ENCODE measurements around the gene ALK. TPM values are rescaled to one million over a fixed set of nuclear protein-coding genes. Genes with fewer than 3 reads are reported as not detected.

ALK gene
- total RNA-seq, 4 donors from 2014 or later = 0.06 to 4.1 TPM; not detected in 2

DNA sequence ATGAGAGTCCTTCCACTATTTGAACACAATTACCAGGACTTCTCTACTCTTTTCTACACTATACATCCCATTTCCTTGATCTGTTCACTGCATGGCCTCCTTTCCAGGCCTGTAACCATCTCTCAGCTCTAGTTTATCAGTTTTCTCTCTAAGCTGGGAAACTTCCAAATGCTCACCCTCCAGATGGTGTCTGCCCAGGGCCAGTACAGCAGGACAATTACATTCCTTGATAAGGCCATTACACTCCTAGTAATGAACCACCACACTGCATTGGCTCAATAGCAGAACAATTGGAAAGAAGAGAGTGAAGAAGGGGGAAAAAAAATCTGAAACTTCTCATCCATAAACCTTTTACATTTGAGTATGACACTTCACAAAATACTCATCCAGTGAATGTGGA is 359.1 kb downstream of the ALK start:
- no peak for DNase-seq
- H3K27ac ChIP-seq = no peak overlapping the region
- TF ChIP-seq POLR2A (IDR thresholded peaks at IDR 0.05) = no peak
- TF ChIP-seq, protein P1, sequence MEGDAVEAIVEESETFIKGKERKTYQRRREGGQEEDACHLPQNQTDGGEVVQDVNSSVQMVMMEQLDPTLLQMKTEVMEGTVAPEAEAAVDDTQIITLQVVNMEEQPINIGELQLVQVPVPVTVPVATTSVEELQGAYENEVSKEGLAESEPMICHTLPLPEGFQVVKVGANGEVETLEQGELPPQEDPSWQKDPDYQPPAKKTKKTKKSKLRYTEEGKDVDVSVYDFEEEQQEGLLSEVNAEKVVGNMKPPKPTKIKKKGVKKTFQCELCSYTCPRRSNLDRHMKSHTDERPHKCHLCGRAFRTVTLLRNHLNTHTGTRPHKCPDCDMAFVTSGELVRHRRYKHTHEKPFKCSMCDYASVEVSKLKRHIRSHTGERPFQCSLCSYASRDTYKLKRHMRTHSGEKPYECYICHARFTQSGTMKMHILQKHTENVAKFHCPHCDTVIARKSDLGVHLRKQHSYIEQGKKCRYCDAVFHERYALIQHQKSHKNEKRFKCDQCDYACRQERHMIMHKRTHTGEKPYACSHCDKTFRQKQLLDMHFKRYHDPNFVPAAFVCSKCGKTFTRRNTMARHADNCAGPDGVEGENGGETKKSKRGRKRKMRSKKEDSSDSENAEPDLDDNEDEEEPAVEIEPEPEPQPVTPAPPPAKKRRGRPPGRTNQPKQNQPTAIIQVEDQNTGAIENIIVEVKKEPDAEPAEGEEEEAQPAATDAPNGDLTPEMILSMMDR (IDR thresholded peaks at IDR 0.05) = no peak
- no peak overlapping the region for H3K4me3 ChIP-seq
- no peaks in the 10 kb centered on the region for H3K27me3 ChIP-seq
- intact Hi-C loops (cut with DNase I; ENCODE audit: low total_unique reads) = no loop called here
- no peaks in the 10 kb centered on the region for H3K9me3 ChIP-seq
- H3K36me3 ChIP-seq = no peaks in the 10 kb centered on the region
- H3K4me1 ChIP-seq = no peaks in the 10 kb centered on the region

DNA sequence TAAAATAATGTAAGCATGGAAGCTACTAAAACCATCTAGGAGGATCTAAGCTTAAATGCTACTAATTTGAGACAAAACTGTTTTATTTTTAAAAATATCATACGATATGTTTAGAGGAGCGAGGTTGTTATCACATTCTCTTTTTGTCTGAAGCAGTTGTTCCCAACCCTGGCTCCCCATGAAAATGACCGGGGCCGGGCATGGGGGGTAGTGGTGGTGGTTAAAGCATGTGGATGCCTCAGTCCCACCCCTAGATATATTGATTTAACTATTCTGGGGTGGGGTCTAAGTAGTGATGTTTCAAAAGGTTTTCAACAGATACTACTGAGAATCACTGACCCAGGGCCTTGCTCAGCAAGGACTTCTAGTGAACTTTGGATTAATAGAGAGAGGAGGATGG is 359.8 kb downstream of the ALK start:
- Histone ChIP-seq H3K36me3 (no peaks in the 10 kb centered on the region), H3K27me3 (no peaks in the 10 kb centered on the region), H3K4me1 (no peaks in the 10 kb centered on the region), H3K4me3 (no peak overlapping the region), H3K9me3 (no peaks in the 10 kb centered on the region), H3K27ac (no peak overlapping the region)
- no peak for TF ChIP-seq POLR2A (IDR thresholded peaks at IDR 0.05)
- TF ChIP-seq, protein P1 (IDR thresholded peaks at IDR 0.05) = no peak
- intact Hi-C loops (cut with DNase I; ENCODE audit: low total_unique reads) = no loop called here
- no peak for DNase-seq

DNA sequence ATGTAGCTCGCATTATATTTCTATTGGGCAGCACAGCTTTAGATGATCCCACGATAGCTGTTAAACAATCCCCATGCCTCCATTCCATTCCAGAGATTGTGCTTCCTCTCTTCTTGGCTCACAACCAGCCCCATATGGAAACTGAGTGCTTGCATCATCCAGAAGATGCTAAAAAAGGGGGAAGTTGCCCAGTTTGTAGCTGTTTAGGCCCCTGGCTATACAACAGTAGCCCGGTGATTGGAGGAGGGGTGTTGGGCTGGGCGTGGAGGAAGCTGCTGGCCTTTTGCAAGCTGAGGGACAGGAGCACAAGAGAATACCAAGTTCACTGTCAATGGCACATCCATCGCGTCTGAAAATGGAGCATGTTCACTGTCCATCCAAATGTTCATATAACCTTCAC is 360.2 kb downstream of the ALK start:
- H3K36me3 ChIP-seq = no peaks in the 10 kb centered on the region
- H3K27me3 ChIP-seq = no peaks in the 10 kb centered on the region
- no peak overlapping the region for H3K4me3 ChIP-seq
- H3K9me3 ChIP-seq = no peaks in the 10 kb centered on the region
- DNase-seq = no peak
- no peaks in the 10 kb centered on the region for H3K4me1 ChIP-seq
- intact Hi-C loops (cut with DNase I; ENCODE audit: low total_unique reads) = no loop called here
- no peak for TF ChIP-seq POLR2A (IDR thresholded peaks at IDR 0.05)
- TF ChIP-seq, protein P1 (IDR thresholded peaks at IDR 0.05) = no peak
- no peak overlapping the region for H3K27ac ChIP-seq

DNA sequence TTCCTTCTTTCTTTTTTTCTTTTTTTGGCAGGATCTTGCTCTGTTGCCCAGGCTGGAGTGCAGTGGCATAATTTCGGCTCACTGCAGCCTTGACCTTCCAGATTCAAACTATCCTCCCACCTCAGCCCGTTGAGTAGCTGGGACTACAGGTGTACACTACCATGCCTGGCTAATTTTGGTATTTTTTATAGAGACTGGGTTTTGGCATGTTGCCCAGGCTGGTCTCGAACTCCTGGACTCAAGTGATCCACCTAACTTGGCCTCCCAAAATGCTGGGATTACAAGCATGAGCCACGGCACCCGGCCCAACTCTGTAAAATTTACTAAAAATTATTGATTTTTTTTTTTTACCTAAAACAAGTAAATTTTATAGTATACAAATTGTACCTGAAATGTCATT is 360.8 kb downstream of the ALK start:
- intact Hi-C loops (cut with DNase I; ENCODE audit: low total_unique reads) = no loop called here
- no peaks in the 10 kb centered on the region for H3K36me3 ChIP-seq
- no peak for DNase-seq

DNA sequence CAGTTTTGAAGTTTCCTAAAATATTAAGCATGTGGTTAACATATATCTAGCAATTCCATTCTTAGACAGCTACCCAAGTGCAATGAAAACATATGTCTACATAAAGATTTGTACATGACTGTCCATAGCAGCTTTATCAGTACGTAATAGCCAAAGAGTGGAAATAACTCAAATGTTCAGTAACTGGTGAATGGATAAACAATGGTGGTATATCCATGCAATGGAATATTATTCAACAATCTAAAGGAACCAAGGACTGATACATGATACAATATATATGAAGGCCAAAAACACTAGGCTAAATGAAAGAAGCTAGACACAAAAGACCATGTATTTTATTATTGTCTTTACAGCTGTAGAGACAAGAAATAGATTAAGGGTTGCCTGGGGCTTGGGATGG is 361.4 kb downstream of the ALK start:
- no peaks in the 10 kb centered on the region for H3K9me3 ChIP-seq
- H3K27me3 ChIP-seq = no peaks in the 10 kb centered on the region
- H3K4me1 ChIP-seq = no peaks in the 10 kb centered on the region
- H3K36me3 ChIP-seq = no peaks in the 10 kb centered on the region
- TF ChIP-seq, protein P1 (IDR thresholded peaks at IDR 0.05) = no peak
- TF ChIP-seq POLR2A (IDR thresholded peaks at IDR 0.05) = no peak
- no peak for DNase-seq
- intact Hi-C loops (cut with DNase I; ENCODE audit: low total_unique reads) = no loop called here
- no peak overlapping the region for H3K4me3 ChIP-seq
- H3K27ac ChIP-seq = no peak overlapping the region

More for the DNA sequence above, 360.8 kb downstream of the ALK start:
- TF ChIP-seq, protein P1 (IDR thresholded peaks at IDR 0.05) = no peak
- no peak for TF ChIP-seq POLR2A (IDR thresholded peaks at IDR 0.05)
- no peak overlapping the region for H3K4me3 ChIP-seq
- no peaks in the 10 kb centered on the region for H3K9me3 ChIP-seq
- no peak overlapping the region for H3K27ac ChIP-seq
- H3K27me3 ChIP-seq = no peaks in the 10 kb centered on the region
- H3K4me1 ChIP-seq = no peaks in the 10 kb centered on the region
